AG04450 (cell line): ENCODE data around the gene CITED4. TPM values are rescaled to one million over a fixed set of nuclear protein-coding genes. Genes with fewer than 3 reads are reported as not detected.

ENCODE experiments used
- CTCF ChIA-PET: fragments of 300-600, 350-600 bp; formaldehyde crosslinking; extraction: SDS; loops from one replicate; lab custom pipeline; 2022; ENCODE audit warnings: antibody characterized with exemption, inconsistent platforms; lab: Charles Lee
- POLR2A ChIA-PET: fragments of 350-600 bp; formaldehyde crosslinking; extraction: SDS; loops from one replicate; lab custom pipeline; 2021; ENCODE audit warnings: antibody characterized with exemption, inconsistent platforms; lab: Yijun Ruan, JAX
- DNase-seq: peaks from one replicate; pipeline ENCODE4 v3.0.0-alpha.2; 2011; ENCODE audit warnings: low read depth, low spot score
- H3K27ac ChIP-seq: one replicate; pipeline ENCODE4 v1.5.1; 2012; ENCODE audit warnings: low read depth, low read length, control low read depth
- H3K27me3 ChIP-seq: one replicate; pipeline ENCODE4 v1.6.0; 2012; ENCODE audit warnings: low read length; ENCODE audit not compliant: control insufficient read depth, insufficient read depth
- H3K4me3 ChIP-seq: 2 replicates; pipeline ENCODE4 v1.5.1; 2011; ENCODE audit warnings: mild to moderate bottlenecking, low read depth, low read length, control low read depth
- H3K9me3 ChIP-seq: 2 replicates; pipeline ENCODE4 v1.5.1; 2012; ENCODE audit warnings: low read length; ENCODE audit not compliant: control insufficient read depth, insufficient read depth
- CTCF ChIP-seq: IDR thresholded peaks from 2 replicates; pipeline ENCODE4 v1.5.1; 2011; ENCODE audit warnings: low read depth, low read length, control low read depth, inconsistent platforms
- polyA plus RNA-seq: library from polyadenylated mRNA; depleted of rRNA; stranded (reverse); fragments of >200 nt; gene quantifications from 2 replicates; pipeline ENCODE4 v1.2.3, GENCODE V29; 2011

Gene CITED4
- polyA plus RNA-seq, 1 experiment: 0.53 TPM

GRCh38 chr1:40836283-40836682 lies 25.9 kb downstream of the CITED4 start:
- H3K27me3 ChIP-seq: peaks cover 11% of the 10 kb centered on the region
- H3K27ac ChIP-seq: no peak overlapping the region
- DNase-seq: no peak
- no peak for TF ChIP-seq CTCF
- ChIA-PET POLR2A (no interaction called here), CTCF (no interaction called here)
- H3K9me3 ChIP-seq: peaks cover 12% of the 10 kb centered on the region; the same call in 1 of the 2 replicates
- H3K4me3 ChIP-seq: no peak overlapping the region

- CTCF ChIA-PET: no interaction called here
These were observed 27.1 kb downstream of the CITED4 start for GRCh38 chr1:40834968-40835545.

DNA sequence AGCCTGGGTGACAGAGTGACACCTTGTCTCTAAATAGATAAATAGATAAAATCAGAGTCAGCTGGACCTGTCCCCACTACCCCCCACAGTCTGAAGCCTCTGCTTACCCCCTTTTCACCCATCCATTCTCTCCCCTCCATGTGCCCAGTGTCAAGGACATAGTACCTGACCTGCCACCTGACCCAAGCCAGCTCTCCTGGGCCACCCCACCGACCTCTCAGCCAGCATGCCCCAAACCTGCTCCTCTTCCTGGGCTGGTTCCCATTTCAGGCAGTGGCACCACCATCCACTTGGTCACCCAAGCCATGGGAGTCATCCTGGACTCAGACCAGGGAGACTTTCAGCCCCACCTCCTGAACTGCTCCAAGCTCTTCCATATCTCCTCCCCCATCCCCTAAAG lies 28.2 kb downstream of the CITED4 start:
- ChIA-PET CTCF (interaction anchor here (2.2 kb wide), 1 partner anchor 16 kb away, joined by 8 read pairs; no protein-coding TSS in a partner anchor), POLR2A (no interaction called here)
- no peak overlapping the region for H3K4me3 ChIP-seq
- no peak for TF ChIP-seq CTCF
- H3K27me3 ChIP-seq: peaks cover 11% of the 10 kb centered on the region
- H3K9me3 ChIP-seq: peaks cover 12% of the 10 kb centered on the region; the same call in 1 of the 2 replicates
- DNase-seq: no peak
- no peak overlapping the region for H3K27ac ChIP-seq

More at GRCh38 chr1:40834968-40835545, 27.1 kb downstream of the CITED4 start:
- Histone ChIP-seq H3K9me3 (peaks cover 12% of the 10 kb centered on the region; the same call in 1 of the 2 replicates), H3K4me3 (no peak overlapping the region), H3K27ac (no peak overlapping the region), H3K27me3 (peaks cover 9% of the 10 kb centered on the region)
- TF ChIP-seq CTCF: no peak
- DNase-seq: no peak
- POLR2A ChIA-PET: interaction anchor here (0.6 kb wide), 1 partner anchor 143 kb away, joined by 3 read pairs; no protein-coding TSS in a partner anchor

GRCh38 chr1:40831001-40831732 lies 31.0 kb downstream of the CITED4 start:
- ChIA-PET POLR2A (no interaction called here), CTCF (interaction anchor here (1.0 to 1.5 kb wide), 2 partner anchors 19 to 122 kb away, joined by 3 to 5 read pairs; no protein-coding TSS in a partner anchor)
- Histone ChIP-seq H3K9me3 (no peaks in the 10 kb centered on the region; the same call in 1 of the 2 replicates), H3K27ac (no peak overlapping the region), H3K27me3 (peaks cover 10% of the 10 kb centered on the region), H3K4me3 (no peak overlapping the region)
- DNase-seq: no peak
- TF ChIP-seq CTCF: no peak
